ENCODE data around the gene GATAD2A. TPM values are rescaled to one million over a fixed set of nuclear protein-coding genes. Genes with fewer than 3 reads are reported as not detected.

Gene GATAD2A
- total RNA-seq, 1 experiment from 2014 or later, result 189 TPM

GRCh38 chr19:19538785-19539166 is 133.3 kb downstream of the GATAD2A start:
- H2BK5ac ChIP-seq (ENCODE audit: insufficient read length, low read length), result no peak overlapping the region
- H3K4me2 ChIP-seq (ENCODE audit: insufficient read depth, insufficient read length, low read length), result peak overlapping the region; percentile 59
- no peak overlapping the region for H3T11ph ChIP-seq (ENCODE audit: low read length)
- H3K27me3 ChIP-seq (ENCODE audit: insufficient read depth, low read length), result peaks cover 2% of the 10 kb centered on the region; the same call in 1 of the 2 replicates
- H3K9ac ChIP-seq (ENCODE audit: extremely low read depth, insufficient read length, low read length), result no peak overlapping the region
- no peak for TF ChIP-seq CTCF (conservative IDR thresholded peaks at IDR 0.05)
- no peaks in the 10 kb centered on the region for H3K4me1 ChIP-seq (ENCODE audit: insufficient read depth, low read length)
- H2BK120ac ChIP-seq (ENCODE audit: low read depth, low read length, poor library complexity, severe bottlenecking), result no peak overlapping the region
- Mint-ChIP-seq H3K9me3 (no peaks in the 10 kb centered on the region; a peak in 1 of 5 replicates), H3K27me3 (ENCODE audit: low read depth) (peaks cover 31% of the 10 kb centered on the region), H3K4me3 (peak overlapping the region; percentile 61 to 79), H3K36me3 (ENCODE audit: insufficient read depth in 1 of 3, low read depth in 3 of 3) (peaks cover 2 to 8% (median 4%) of the 10 kb centered on the region in 3 experiments; a peak in 5 of 7 replicates), H3K4me1 (peaks cover 7 to 15% of the 10 kb centered on the region in 2 experiments), H3K27ac (no peak overlapping the region; a peak in 1 of 7 replicates)
- no CpG with 5 or more reads among the region's 7 CpGs for WGBS (ENCODE audit: extremely low coverage, insufficient read length, low lambda C conversion rate)
- H3K79me1 ChIP-seq (ENCODE audit: insufficient read depth, low read depth, low read length, poor library complexity, severe bottlenecking), result no peaks in the 10 kb centered on the region
- no peak overlapping the region for H3K18ac ChIP-seq (ENCODE audit: insufficient read length, low read depth, low read length)
- H4K91ac ChIP-seq (ENCODE audit: insufficient read length, low read depth, low read length), result no peak overlapping the region
- H3K79me2 ChIP-seq (ENCODE audit: insufficient read depth, low read length), result no peaks in the 10 kb centered on the region
- H3K56ac ChIP-seq (ENCODE audit: insufficient read length, low read depth, low read length), result no peak overlapping the region
- H2AFZ ChIP-seq (ENCODE audit: low read length), result no peak overlapping the region
- H2AK5ac ChIP-seq (ENCODE audit: insufficient read length, low read length), result no peak overlapping the region
- no peak overlapping the region for H2BK15ac ChIP-seq (ENCODE audit: low read depth, low read length)
- H2BK20ac ChIP-seq (ENCODE audit: low read depth, low read length, poor library complexity, severe bottlenecking), result no peak overlapping the region
- no peak overlapping the region for H3K23ac ChIP-seq (ENCODE audit: insufficient read length, low read depth, low read length)
- H3K23me2 ChIP-seq (ENCODE audit: insufficient read length, low read depth, low read length, poor library complexity, severe bottlenecking), result peaks cover 14% of the 10 kb centered on the region
- H4K8ac ChIP-seq (replicated peaks; ENCODE audit: insufficient read length, low read depth, low read length), result no peak overlapping the region
- H3K9me3 ChIP-seq (ENCODE audit: control insufficient read depth, low read depth, low read length), result no peaks in the 10 kb centered on the region
- H4K20me1 ChIP-seq (ENCODE audit: control insufficient read depth, insufficient read depth, insufficient read length), result no peaks in the 10 kb centered on the region
- peak; percentile 52 for DNase-seq
- no peak overlapping the region for H4K5ac ChIP-seq (ENCODE audit: insufficient read length, low read depth, low read length)
- no peak overlapping the region for H2BK12ac ChIP-seq (ENCODE audit: insufficient read length, low read depth, low read length)
- no peak overlapping the region for H3K4ac ChIP-seq (ENCODE audit: low read depth, low read length)
- no peak overlapping the region for H3K27ac ChIP-seq (ENCODE audit: insufficient read length, low read depth, low read length)
- no peak overlapping the region for H3K14ac ChIP-seq (ENCODE audit: insufficient read depth, low read length)
